ENCODE data around the gene ALDH3A1.

ALDH3A1 gene

GRCh38 chr17:19702217-19702641, 45.9 kb downstream of the ALDH3A1 start:
- DNase-seq: no peak
